A549 (cell line): Measurements from ENCODE around the gene CASP10. TPM values are rescaled to one million over a fixed set of nuclear protein-coding genes. Genes with fewer than 3 reads are reported as not detected.

ENCODE experiments used
- ATAC-seq, 2 experiments: fragments of 200-7000 bp in 1 of 2; fragments of >200 bp in 1 of 2; cut with Nextera tagmentation in 1 of 2; cut with Tn5 transposase in 1 of 2; 3 replicates each; pipeline versions ENCODE4 v1.8.0 to v1.9.1; 2018 to 2020; ENCODE audit warnings: mild to moderate bottlenecking in 1 of 2, moderate library complexity in 1 of 2
- CTCF ChIA-PET: fragments of 300-600 bp; sonication (Branson Sonifier 250); formaldehyde crosslinking; extraction: SDS; loops from one replicate; lab custom pipeline; 2021; ENCODE audit warnings: antibody characterized with exemption, inconsistent platforms; lab: Yijun Ruan, JAX
- POLR2A ChIA-PET: fragments of 350-600 bp; formaldehyde crosslinking; extraction: SDS; loops from one replicate; lab custom pipeline; 2021; ENCODE audit warnings: antibody characterized with exemption, inconsistent platforms; lab: Yijun Ruan, JAX
- DNase-seq, 2 experiments: peaks; one replicate each; pipeline versions ENCODE4 v3.0.0 to v3.0.0-alpha.2; 2011 to 2016; ENCODE audit warnings: low read depth in 1 of 2, low spot score in 1 of 2
- FAIRE-seq: peaks from 2 replicates; lab custom pipeline; 2011; peaks lifted over from hg19 to GRCh38; lab: Jason Lieb, UNC
- H3K27ac ChIP-seq, 2 experiments: fragments of >200 bp; sonication (Bioruptor Twin); formaldehyde crosslinking; 3 replicates each; pipeline ENCODE4 v1.5.1; 2016 to 2017
- H3K4me1 ChIP-seq: fragments of >200 bp; sonication (Bioruptor Twin); formaldehyde crosslinking; 3 replicates; pipeline ENCODE4 v1.6.1; 2016
- H3K4me2 ChIP-seq: fragments of >200 bp; sonication (Bioruptor Twin); formaldehyde crosslinking; 3 replicates; pipeline ENCODE4 v1.6.1; 2016
- H3K4me3 ChIP-seq: fragments of >200 bp; sonication (Bioruptor Twin); formaldehyde crosslinking; 3 replicates; pipeline ENCODE4 v1.5.1; 2016
- H3K9me3 ChIP-seq: fragments of >200 bp; sonication (Bioruptor Twin); formaldehyde crosslinking; 3 replicates; pipeline ENCODE4 v1.6.1; 2016
- CBX2 ChIP-seq: fragments of 200-600 bp; sonication (generic); IDR thresholded peaks from 2 replicates; pipeline ENCODE4 v1.6.1; 2016; ENCODE audit warnings: low read depth, mild to moderate bottlenecking, borderline replicate concordance
- FOSB ChIP-seq: fragments of 250-450 bp; sonication (Bioruptor Pico); IDR thresholded peaks from 2 replicates; pipeline ENCODE4 v1.5.0; 2020; ENCODE audit warnings: mild to moderate bottlenecking, moderate library complexity
- HOXA7 ChIP-seq: fragments of 250-450 bp; sonication (Bioruptor Pico); IDR thresholded peaks from 2 replicates; pipeline ENCODE4 v1.5.0; 2020; ENCODE audit warnings: mild to moderate bottlenecking, moderate library complexity
- JUN ChIP-seq, 2 experiments: fragments of >200 bp; sonication (Bioruptor Twin); formaldehyde crosslinking; IDR thresholded peaks; 2 replicates in 1 of 2; 3 replicates in 1 of 2; pipeline ENCODE4 v1.6.1; 2016 to 2017
- MAX ChIP-seq: IDR thresholded peaks from 2 replicates; pipeline ENCODE4 v1.6.1; 2012
- MYC ChIP-seq: IDR thresholded peaks from 2 replicates; pipeline ENCODE4 v1.6.1; 2012; ENCODE audit warnings: mild to moderate bottlenecking, inconsistent platforms, low read length, improper control_type of control experiment, borderline replicate concordance
- NR3C1 ChIP-seq: fragments of >200 bp; sonication (Bioruptor Twin); formaldehyde crosslinking; IDR thresholded peaks from 3 replicates; pipeline ENCODE4 v1.6.1; 2017
- PHF8 ChIP-seq: fragments of 200-600 bp; sonication (generic); IDR thresholded peaks from 2 replicates; pipeline ENCODE4 v1.6.1; 2016; ENCODE audit warnings: low read depth, mild to moderate bottlenecking, antibody characterized with exemption, moderate library complexity, borderline replicate concordance
- POLR2A ChIP-seq: IDR thresholded peaks from 2 replicates; pipeline ENCODE4 v1.6.1; 2012; ENCODE audit warnings: mild to moderate bottlenecking, low read length
- POLR2AphosphoS2 ChIP-seq: conservative IDR thresholded peaks from 2 replicates; pipeline ENCODE4 v1.6.1; 2012; ENCODE audit warnings: low read length, improper control_type of control experiment, inconsistent platforms
- RAD21 ChIP-seq, 2 experiments: fragments of >200 bp in 1 of 2; sonication (Bioruptor Twin) in 1 of 2; formaldehyde crosslinking in 1 of 2; IDR thresholded peaks in 1 of 2; conservative IDR thresholded peaks in 1 of 2; 2 replicates in 1 of 2; 3 replicates in 1 of 2; pipeline ENCODE4 v1.6.1; 2012 to 2018; ENCODE audit warnings: inconsistent platforms in 1 of 2
- RCOR1 ChIP-seq: fragments of 150-350 bp; IDR thresholded peaks from 2 replicates; pipeline ENCODE4 v1.6.1; 2014; ENCODE audit warnings: antibody characterized with exemption, low read length, low read depth
- REST ChIP-seq: fragments of 200-600 bp; sonication (generic); IDR thresholded peaks from 2 replicates; pipeline ENCODE4 v1.6.1; 2016; ENCODE audit warnings: antibody characterized with exemption, mild to moderate bottlenecking, moderate library complexity
- RFX5 ChIP-seq: fragments of 450-650 bp; IDR thresholded peaks from 2 replicates; pipeline ENCODE4 v1.7.1; 2014; ENCODE audit warnings: antibody characterized with exemption, mild to moderate bottlenecking, moderate library complexity
- USF2 ChIP-seq: fragments of 450-650 bp; IDR thresholded peaks from 2 replicates; pipeline ENCODE4 v1.6.1; 2014; ENCODE audit warnings: antibody characterized with exemption
- ZSCAN20 ChIP-seq: fragments of 250-450 bp; sonication (Bioruptor Pico); IDR thresholded peaks from 2 replicates; pipeline ENCODE4 v1.8.0; 2022; ENCODE audit warnings: mild to moderate bottlenecking, moderate library complexity
- WGBS: methylation state at CpG from one replicate; pipeline ENCODE4 v1.1.6; 2017; ENCODE audit errors: missing lambda C conversion rate; 5-methylcytosine and 5-hydroxymethylcytosine counted together
- polyA plus RNA-seq, 4 experiments: library from polyadenylated mRNA; depleted of rRNA in 3 of 4; stranded (reverse); fragments of >200 nt; fragmentation: RNase III in 1 of 4; extraction: RNeasy Plus Mini Kit Qiagen cat#74134 plus additional on column Dnase treatment in 1 of 4; gene quantifications; 2 replicates in 3 of 4; 3 replicates in 1 of 4; pipeline ENCODE4 v1.2.3, GENCODE V29; 2011 to 2017

CASP10 gene
- polyA plus RNA-seq, 2 of the 4 experiments (the other 2 are of a cell fraction): 3.0 to 6.5 TPM

- Histone ChIP-seq H3K9me3 (no peaks in the 10 kb centered on the region), H3K4me3 (no peak overlapping the region), H3K4me2 (no peak overlapping the region), H3K4me1 (no peaks in the 10 kb centered on the region), H3K27ac (no peak overlapping the region)
- FAIRE-seq (no peak), ATAC-seq (no peak), DNase-seq (no peak)
- POLR2A ChIA-PET: no interaction called here
- CTCF ChIA-PET: interaction anchor here (0.6 to 3.9 kb wide), 8 partner anchors 11 to 318 kb away, joined by 3 to 25 read pairs (median 4); no protein-coding TSS in a partner anchor
- no peak for TF ChIP-seq RAD21 (conservative IDR thresholded peaks at IDR 0.05 in 1 of 2, IDR thresholded peaks at IDR 0.05 in 1 of 2)
- TF ChIP-seq PHF8: no peak
- TF ChIP-seq POLR2A: no peak
- TF ChIP-seq MAX: no peak
- TF ChIP-seq JUN (IDR thresholded peaks at IDR 0.05): no peak
- TF ChIP-seq, all 56 proteins: peak for 0
- WGBS: 82% methylated on average over 5 of the region's 5 CpGs
Observed at GRCh38 chr2:201219328-201220096, 36.6 kb downstream of the CASP10 start.

GRCh38 chr2:201220102-201220570 lies 37.2 kb downstream of the CASP10 start:
- POLR2A ChIA-PET: no interaction called here
- 85% methylated on average over 4 of the region's 4 CpGs for WGBS
- H3K4me1 ChIP-seq: no peaks in the 10 kb centered on the region
- DNase-seq (no peak), ATAC-seq (no peak), FAIRE-seq (no peak)
- H3K9me3 ChIP-seq: no peaks in the 10 kb centered on the region
- H3K4me3 ChIP-seq: no peak overlapping the region
- TF ChIP-seq NR3C1 (no peak), POLR2AphosphoS2 (no peak)
- CTCF ChIA-PET: interaction anchor here (0.9 to 3.9 kb wide), 5 partner anchors 12 to 319 kb away, joined by 3 to 25 read pairs (median 5); no protein-coding TSS in a partner anchor
- H3K4me2 ChIP-seq: no peak overlapping the region
- H3K27ac ChIP-seq: no peak overlapping the region

GRCh38 chr2:201223089-201224073 lies 40.4 kb downstream of the CASP10 start:
- POLR2A ChIA-PET: no interaction called here
- no peak for TF ChIP-seq MYC
- no peak for TF ChIP-seq JUN (IDR thresholded peaks at IDR 0.05)
- TF ChIP-seq HOXA7 (CRISPR knock-in tag): no peak
- TF ChIP-seq REST: no peak
- no peak for TF ChIP-seq RFX5
- no peak for TF ChIP-seq RCOR1
- no peak for TF ChIP-seq ZSCAN20
- TF ChIP-seq CBX2: no peak
- TF ChIP-seq FOSB (CRISPR knock-in tag): no peak
- TF ChIP-seq USF2: no peak
- TF ChIP-seq POLR2A: no peak
- no peak for TF ChIP-seq NR3C1
- Histone ChIP-seq H3K4me3 (no peak overlapping the region), H3K4me1 (no peaks in the 10 kb centered on the region), H3K9me3 (no peaks in the 10 kb centered on the region), H3K4me2 (no peak overlapping the region), H3K27ac (no peak overlapping the region)
- no peak for FAIRE-seq
- WGBS: 72% methylated on average over 8 of the region's 8 CpGs
- no peak; a peak in 1 of 6 replicates for ATAC-seq
- CTCF ChIA-PET: interaction anchor here (1.1 to 1.6 kb wide), 2 partner anchors 9 to 317 kb away, joined by 3 to 12 read pairs; no protein-coding TSS in a partner anchor
- no peak for DNase-seq
